WTC11 (cell line): ENCODE data around the gene ENTPD6. TPM values are rescaled to one million over a fixed set of nuclear protein-coding genes. Genes with fewer than 3 reads are reported as not detected.

Experiments used
- ATAC-seq: fragments of 200-7000 bp; cut with Tn5 transposase; 2 replicates; pipeline ENCODE4 v1.10.0; 2021; ENCODE audit warnings: mild to moderate bottlenecking, moderate library complexity
- CTCF ChIA-PET: fragments of 300-600 bp; sonication (Branson Sonifier 250); formaldehyde crosslinking; loops from one replicate; lab custom pipeline; 2021; ENCODE audit warnings: antibody characterized with exemption; lab: Charles Lee
- POLR2A ChIA-PET: fragments of 350-600 bp; sonication (Branson Sonifier 250); formaldehyde crosslinking; loops from one replicate; lab custom pipeline; 2021; ENCODE audit warnings: antibody characterized with exemption; lab: Charles Lee
- DNase-seq: peaks from one replicate; pipeline ENCODE4 v3.0.0; 2021; ENCODE audit warnings: low spot score
- H3K27ac Mint-ChIP-seq: 2 replicates; pipeline ENCODE4 v1.8.0; 2021; ENCODE audit warnings: mixed read lengths
- H3K27me3 Mint-ChIP-seq: 2 replicates; pipeline ENCODE4 v1.8.0; 2021; ENCODE audit warnings: low read depth, mild to moderate bottlenecking, moderate library complexity, mixed read lengths
- H3K36me3 Mint-ChIP-seq: 2 replicates; pipeline ENCODE4 v1.8.0; 2021; ENCODE audit warnings: mixed read lengths
- H3K4me1 Mint-ChIP-seq: 2 replicates; pipeline ENCODE4 v1.8.0; 2022; ENCODE audit warnings: mixed read lengths
- H3K4me3 Mint-ChIP-seq: 2 replicates; pipeline ENCODE4 v1.8.0; 2021; ENCODE audit warnings: mild to moderate bottlenecking, moderate library complexity, mixed read lengths
- H3K9me3 Mint-ChIP-seq: 2 replicates; pipeline ENCODE4 v1.8.0; 2021; ENCODE audit warnings: mixed read lengths
- ATF1 ChIP-seq: sonication (generic); formaldehyde crosslinking; IDR thresholded peaks from 2 replicates; pipeline ENCODE4 v1.8.1; 2023; ENCODE audit warnings: mild to moderate bottlenecking, moderate library complexity, missing genetic modification reagents
- ATF6 ChIP-seq: sonication (generic); formaldehyde crosslinking; IDR thresholded peaks from 2 replicates; pipeline ENCODE4 v1.8.1; 2023; ENCODE audit warnings: mild to moderate bottlenecking, missing genetic modification reagents
- CBFB ChIP-seq: sonication (generic); formaldehyde crosslinking; IDR thresholded peaks from 2 replicates; pipeline ENCODE4 v1.8.1; 2022; ENCODE audit warnings: mild to moderate bottlenecking, low read depth, missing genetic modification reagents
- EMX1 ChIP-seq: fragments of 250-450 bp; sonication (Bioruptor Pico); IDR thresholded peaks from 2 replicates; pipeline ENCODE4 v1.8.0; 2021; ENCODE audit warnings: mild to moderate bottlenecking
- ESRRA ChIP-seq: sonication (generic); formaldehyde crosslinking; IDR thresholded peaks from 2 replicates; pipeline ENCODE4 v1.8.1; 2022; ENCODE audit warnings: mild to moderate bottlenecking, missing genetic modification reagents, borderline replicate concordance
- ETV6 ChIP-seq: sonication (generic); formaldehyde crosslinking; IDR thresholded peaks from 2 replicates; pipeline ENCODE4 v1.8.1; 2022; ENCODE audit warnings: mild to moderate bottlenecking, missing genetic modification reagents
- IRF1 ChIP-seq: sonication (generic); formaldehyde crosslinking; IDR thresholded peaks from 2 replicates; pipeline ENCODE4 v1.8.0; 2023; ENCODE audit warnings: missing genetic modification reagents
- NFE2L1 ChIP-seq: sonication (generic); formaldehyde crosslinking; IDR thresholded peaks from 2 replicates; pipeline ENCODE4 v1.8.1; 2023; ENCODE audit warnings: missing genetic modification reagents
- PRRX2 ChIP-seq: fragments of 250-450 bp; sonication (Bioruptor Pico); IDR thresholded peaks from 2 replicates; pipeline ENCODE4 v1.8.0; 2021; ENCODE audit warnings: mild to moderate bottlenecking
- SMAD4 ChIP-seq: sonication (generic); formaldehyde crosslinking; IDR thresholded peaks from 2 replicates; pipeline ENCODE4 v1.8.0; 2022; ENCODE audit warnings: mild to moderate bottlenecking, missing genetic modification reagents
- SP1 ChIP-seq: sonication (generic); formaldehyde crosslinking; conservative IDR thresholded peaks from 2 replicates; pipeline ENCODE4 v1.8.1; 2022; ENCODE audit warnings: missing genetic modification reagents
- ZBTB21 ChIP-seq: sonication (generic); formaldehyde crosslinking; IDR thresholded peaks from 2 replicates; pipeline ENCODE4 v1.8.1; 2023; ENCODE audit warnings: mild to moderate bottlenecking, missing genetic modification reagents, borderline replicate concordance
- ZNF232 ChIP-seq: sonication (generic); formaldehyde crosslinking; IDR thresholded peaks from 2 replicates; pipeline ENCODE4 v1.8.0; 2022; ENCODE audit warnings: mild to moderate bottlenecking, missing genetic modification reagents
- ZNF281 ChIP-seq: sonication (generic); formaldehyde crosslinking; IDR thresholded peaks from 2 replicates; pipeline ENCODE4 v1.8.0; 2023; ENCODE audit warnings: mild to moderate bottlenecking, missing genetic modification reagents
- ZNF317 ChIP-seq: sonication (generic); formaldehyde crosslinking; IDR thresholded peaks from 2 replicates; pipeline ENCODE4 v1.8.1; 2023; ENCODE audit warnings: low read depth, mild to moderate bottlenecking, moderate library complexity, missing genetic modification reagents, borderline replicate concordance
- total RNA-seq: library from RNA; stranded (reverse); gene quantifications from 3 replicates; pipeline ENCODE4 v1.2.3, GENCODE V29; 2021
- TF ChIP-seq, protein P1 (sequence below): fragments of 250-450 bp; sonication (Bioruptor Pico); IDR thresholded peaks from 2 replicates; pipeline ENCODE4 v1.9.0; 2021; ENCODE audit warnings: moderate library complexity, mild to moderate bottlenecking, inconsistent platforms, borderline replicate concordance
- TF ChIP-seq, protein P2 (sequence below): sonication (generic); formaldehyde crosslinking; IDR thresholded peaks from 2 replicates; pipeline ENCODE4 v1.8.1; 2022; ENCODE audit warnings: mild to moderate bottlenecking, moderate library complexity, missing genetic modification reagents
- TF ChIP-seq, protein P3 (sequence below): fragments of 250-450 bp; sonication (Bioruptor Pico); IDR thresholded peaks from 2 replicates; pipeline ENCODE4 v1.9.0; 2021; ENCODE audit warnings: mild to moderate bottlenecking
- TF ChIP-seq, protein P4 (sequence below): sonication (generic); formaldehyde crosslinking; IDR thresholded peaks from 2 replicates; pipeline ENCODE4 v1.8.1; 2023; ENCODE audit warnings: mild to moderate bottlenecking, missing genetic modification reagents
- TF ChIP-seq, protein P5 (sequence below): sonication (generic); formaldehyde crosslinking; IDR thresholded peaks from 2 replicates; pipeline ENCODE4 v1.8.1; 2022; ENCODE audit warnings: low read depth, missing genetic modification reagents, borderline replicate concordance

Gene ENTPD6
- total RNA-seq, 1 experiment from 2014 or later = 56.9 TPM

GRCh38 chr20:25214819-25215218 lies 19.3 kb downstream of the ENTPD6 start (continued):
- TF ChIP-seq ATF6 (CRISPR knock-in tag) = no peak
- no peak for TF ChIP-seq ZNF232 (CRISPR knock-in tag)
- TF ChIP-seq, protein P1, sequence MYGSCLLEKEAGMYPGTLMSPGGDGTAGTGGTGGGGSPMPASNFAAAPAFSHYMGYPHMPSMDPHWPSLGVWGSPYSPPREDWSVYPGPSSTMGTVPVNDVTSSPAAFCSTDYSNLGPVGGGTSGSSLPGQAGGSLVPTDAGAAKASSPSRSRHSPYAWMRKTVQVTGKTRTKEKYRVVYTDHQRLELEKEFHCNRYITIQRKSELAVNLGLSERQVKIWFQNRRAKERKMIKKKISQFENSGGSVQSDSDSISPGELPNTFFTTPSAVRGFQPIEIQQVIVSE (CRISPR knock-in tag) = no peak
- TF ChIP-seq, protein P2, sequence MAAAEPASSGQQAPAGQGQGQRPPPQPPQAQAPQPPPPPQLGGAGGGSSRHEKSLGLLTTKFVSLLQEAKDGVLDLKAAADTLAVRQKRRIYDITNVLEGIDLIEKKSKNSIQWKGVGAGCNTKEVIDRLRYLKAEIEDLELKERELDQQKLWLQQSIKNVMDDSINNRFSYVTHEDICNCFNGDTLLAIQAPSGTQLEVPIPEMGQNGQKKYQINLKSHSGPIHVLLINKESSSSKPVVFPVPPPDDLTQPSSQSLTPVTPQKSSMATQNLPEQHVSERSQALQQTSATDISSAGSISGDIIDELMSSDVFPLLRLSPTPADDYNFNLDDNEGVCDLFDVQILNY (CRISPR knock-in tag) = no peak

GRCh38 chr20:25215521-25215920 lies 20.0 kb downstream of the ENTPD6 start:
- no peaks in the 10 kb centered on the region for H3K4me1 Mint-ChIP-seq
- H3K9me3 Mint-ChIP-seq = no peaks in the 10 kb centered on the region
- H3K36me3 Mint-ChIP-seq = peaks cover 14% of the 10 kb centered on the region
- H3K4me3 Mint-ChIP-seq = no peak overlapping the region
- H3K27ac Mint-ChIP-seq = no peak overlapping the region
- DNase-seq (no peak), ATAC-seq (no peak)
- no peak for TF ChIP-seq CBFB (CRISPR knock-in tag)
- no peak for TF ChIP-seq ZNF317
- no peak for TF ChIP-seq EMX1 (CRISPR knock-in tag)
- TF ChIP-seq ESRRA (CRISPR knock-in tag) = no peak
- TF ChIP-seq, protein P3, sequence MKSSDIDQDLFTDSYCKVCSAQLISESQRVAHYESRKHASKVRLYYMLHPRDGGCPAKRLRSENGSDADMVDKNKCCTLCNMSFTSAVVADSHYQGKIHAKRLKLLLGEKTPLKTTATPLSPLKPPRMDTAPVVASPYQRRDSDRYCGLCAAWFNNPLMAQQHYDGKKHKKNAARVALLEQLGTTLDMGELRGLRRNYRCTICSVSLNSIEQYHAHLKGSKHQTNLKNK (CRISPR knock-in tag) = no peak
- TF ChIP-seq ETV6 (CRISPR knock-in tag) = no peak
- TF ChIP-seq, protein P4, sequence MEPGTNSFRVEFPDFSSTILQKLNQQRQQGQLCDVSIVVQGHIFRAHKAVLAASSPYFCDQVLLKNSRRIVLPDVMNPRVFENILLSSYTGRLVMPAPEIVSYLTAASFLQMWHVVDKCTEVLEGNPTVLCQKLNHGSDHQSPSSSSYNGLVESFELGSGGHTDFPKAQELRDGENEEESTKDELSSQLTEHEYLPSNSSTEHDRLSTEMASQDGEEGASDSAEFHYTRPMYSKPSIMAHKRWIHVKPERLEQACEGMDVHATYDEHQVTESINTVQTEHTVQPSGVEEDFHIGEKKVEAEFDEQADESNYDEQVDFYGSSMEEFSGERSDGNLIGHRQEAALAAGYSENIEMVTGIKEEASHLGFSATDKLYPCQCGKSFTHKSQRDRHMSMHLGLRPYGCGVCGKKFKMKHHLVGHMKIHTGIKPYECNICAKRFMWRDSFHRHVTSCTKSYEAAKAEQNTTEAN = no peak
- TF ChIP-seq, protein P1 (CRISPR knock-in tag) = no peak
- TF ChIP-seq, protein P5, sequence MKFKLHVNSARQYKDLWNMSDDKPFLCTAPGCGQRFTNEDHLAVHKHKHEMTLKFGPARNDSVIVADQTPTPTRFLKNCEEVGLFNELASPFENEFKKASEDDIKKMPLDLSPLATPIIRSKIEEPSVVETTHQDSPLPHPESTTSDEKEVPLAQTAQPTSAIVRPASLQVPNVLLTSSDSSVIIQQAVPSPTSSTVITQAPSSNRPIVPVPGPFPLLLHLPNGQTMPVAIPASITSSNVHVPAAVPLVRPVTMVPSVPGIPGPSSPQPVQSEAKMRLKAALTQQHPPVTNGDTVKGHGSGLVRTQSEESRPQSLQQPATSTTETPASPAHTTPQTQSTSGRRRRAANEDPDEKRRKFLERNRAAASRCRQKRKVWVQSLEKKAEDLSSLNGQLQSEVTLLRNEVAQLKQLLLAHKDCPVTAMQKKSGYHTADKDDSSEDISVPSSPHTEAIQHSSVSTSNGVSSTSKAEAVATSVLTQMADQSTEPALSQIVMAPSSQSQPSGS (CRISPR knock-in tag) = no peak
- TF ChIP-seq ATF1 (CRISPR knock-in tag) = no peak
- TF ChIP-seq NFE2L1 (CRISPR knock-in tag) = no peak
- TF ChIP-seq, protein P2 (CRISPR knock-in tag) = no peak
- TF ChIP-seq PRRX2 (CRISPR knock-in tag) = no peak
- TF ChIP-seq IRF1 (CRISPR knock-in tag) = no peak
- no peak for TF ChIP-seq ZNF232 (CRISPR knock-in tag)
- no peak for TF ChIP-seq ZNF281 (CRISPR knock-in tag)
- no peak for TF ChIP-seq ZBTB21 (CRISPR knock-in tag)
- TF ChIP-seq SMAD4 (CRISPR knock-in tag) = no peak
- TF ChIP-seq SP1 (CRISPR knock-in tag) = no peak
- ChIA-PET CTCF (no interaction called here), POLR2A (no interaction called here)
- H3K27me3 Mint-ChIP-seq = no peaks in the 10 kb centered on the region
